ENCODE measurements around the gene EPOP. TPM values are rescaled to one million over a fixed set of nuclear protein-coding genes. Genes with fewer than 3 reads are reported as not detected.

Gene EPOP
- total RNA-seq, 2 experiments from 2014 or later = 11.8 to 27.2 TPM

- Histone ChIP-seq H2AFZ (ENCODE audit: low read length) (no peak overlapping the region), H3K36me3 (ENCODE audit: insufficient read depth, low read length) (no peaks in the 10 kb centered on the region), H3K79me2 (ENCODE audit: insufficient read depth, low read depth, low read length) (no peaks in the 10 kb centered on the region), H3K9me3 (ENCODE audit: low read length) (no peaks in the 10 kb centered on the region), H3K4me2 (ENCODE audit: low read length) (no peak overlapping the region), H3K9me2 (ENCODE audit: insufficient read depth, low read length) (no peaks in the 10 kb centered on the region), H3K4me3 (ENCODE audit: low read depth, low read length, poor library complexity, severe bottlenecking) (no peak overlapping the region), H3K4me1 (ENCODE audit: insufficient read depth, low read length, poor library complexity, severe bottlenecking) (peaks cover 30% of the 10 kb centered on the region), H3K27ac (ENCODE audit: low read depth, low read length, poor library complexity, severe bottlenecking) (no peak overlapping the region), H4K20me1 (ENCODE audit: insufficient read depth, low read length) (no peaks in the 10 kb centered on the region)
- intact Hi-C loops (cut with micrococcal nuclease; ENCODE audit: unreplicated experiment) = no loop called here
- no peak for DNase-seq (ENCODE audit: low spot score)
- ChIA-PET CTCF (ENCODE audit: unreplicated experiment) (no interaction called here), POLR2A (no interaction called here)
- BruUV-seq (replicated peaks) = no TSS peak
- TF ChIP-seq EZH2phosphoT487 (IDR thresholded peaks at IDR 0.05; ENCODE audit: borderline replicate concordance, low read depth, low read length) (no peak), CTCF (conservative IDR thresholded peaks at IDR 0.05; ENCODE audit: low read length) (no peak)
Observed at GRCh38 chr17:38697061-38697820, 22.5 kb upstream of the EPOP start.

GRCh38 chr17:38693700-38694329 lies 19.1 kb upstream of the EPOP start:
- H3K4me1 ChIP-seq (ENCODE audit: insufficient read depth, low read length, poor library complexity, severe bottlenecking) = peaks cover 14% of the 10 kb centered on the region
- H3K27ac ChIP-seq (ENCODE audit: low read depth, low read length, poor library complexity, severe bottlenecking) = no peak overlapping the region
- BruUV-seq (replicated peaks) = no TSS peak
- H2AFZ ChIP-seq (ENCODE audit: low read length) = no peak overlapping the region
- intact Hi-C loops (cut with micrococcal nuclease; ENCODE audit: unreplicated experiment) = no loop called here
- H3K9me2 ChIP-seq (ENCODE audit: insufficient read depth, low read length) = no peaks in the 10 kb centered on the region
- H3K9me3 ChIP-seq (ENCODE audit: low read length) = no peaks in the 10 kb centered on the region
- no peaks in the 10 kb centered on the region for H4K20me1 ChIP-seq (ENCODE audit: insufficient read depth, low read length)
- no peak for DNase-seq (ENCODE audit: low spot score)
- TF ChIP-seq CTCF (conservative IDR thresholded peaks at IDR 0.05; ENCODE audit: low read length) (no peak), EZH2phosphoT487 (IDR thresholded peaks at IDR 0.05; ENCODE audit: borderline replicate concordance, low read depth, low read length) (no peak)
- no peaks in the 10 kb centered on the region for H3K79me2 ChIP-seq (ENCODE audit: insufficient read depth, low read depth, low read length)
- H3K4me3 ChIP-seq (ENCODE audit: low read depth, low read length, poor library complexity, severe bottlenecking) = no peak overlapping the region
- H3K4me2 ChIP-seq (ENCODE audit: low read length) = no peak overlapping the region
- no peaks in the 10 kb centered on the region for H3K36me3 ChIP-seq (ENCODE audit: insufficient read depth, low read length)
- CTCF ChIA-PET (ENCODE audit: unreplicated experiment) = no interaction called here
- POLR2A ChIA-PET = interaction anchor here (0.8 kb wide), 1 partner anchor 16 kb away, joined by 3 read pairs; no protein-coding TSS in a partner anchor

GRCh38 chr17:38691154-38691553 lies 16.4 kb upstream of the EPOP start:
- Histone ChIP-seq H3K27ac (ENCODE audit: low read depth, low read length, poor library complexity, severe bottlenecking) (no peak overlapping the region), H3K4me1 (ENCODE audit: insufficient read depth, low read length, poor library complexity, severe bottlenecking) (peaks cover 6% of the 10 kb centered on the region), H3K4me2 (ENCODE audit: low read length) (no peak overlapping the region), H3K4me3 (ENCODE audit: low read depth, low read length, poor library complexity, severe bottlenecking) (no peak overlapping the region), H4K20me1 (ENCODE audit: insufficient read depth, low read length) (no peaks in the 10 kb centered on the region), H3K79me2 (ENCODE audit: insufficient read depth, low read depth, low read length) (no peaks in the 10 kb centered on the region), H3K9me2 (ENCODE audit: insufficient read depth, low read length) (no peaks in the 10 kb centered on the region), H2AFZ (ENCODE audit: low read length) (no peak overlapping the region), H3K9me3 (ENCODE audit: low read length) (no peaks in the 10 kb centered on the region), H3K36me3 (ENCODE audit: insufficient read depth, low read length) (no peaks in the 10 kb centered on the region)
- no peak for DNase-seq (ENCODE audit: low spot score)
- no peak for TF ChIP-seq CTCF (conservative IDR thresholded peaks at IDR 0.05; ENCODE audit: low read length)
- no peak for TF ChIP-seq EZH2phosphoT487 (IDR thresholded peaks at IDR 0.05; ENCODE audit: borderline replicate concordance, low read depth, low read length)
- ChIA-PET POLR2A (interaction anchor here (0.5 to 1.2 kb wide), 2 partner anchors 24 to 377 kb away, joined by 3 to 4 read pairs; no protein-coding TSS in a partner anchor), CTCF (ENCODE audit: unreplicated experiment) (interaction anchor here (0.5 kb wide), 1 partner anchor 107 kb away, joined by 3 read pairs; no protein-coding TSS in a partner anchor)
- intact Hi-C loops (cut with micrococcal nuclease; ENCODE audit: unreplicated experiment) = no loop called here
- no TSS peak for BruUV-seq (replicated peaks)

Measured in OCI-LY7 (cell line).